Stimulated activated CD4-positive, alpha-beta T cell treated with anti-CD3 and anti-CD28 coated beads, Interleukin-1b, Interleukin-23, amount 100 ng/mL, for 1 hour (primary cell): ENCODE data around the gene CACNB4.
"Not testable (repeated sequence)": the region's sequence is repeated elsewhere in the genome, so short reads cannot be mapped to it uniquely, and the experiment has no call there.

Source experiments
- DNase-seq, 2 donors: peaks; one replicate each; pipeline ENCODE4 v3.0.0-alpha.2; 2020; ENCODE audit warnings: low read depth in 2 of 2

Gene CACNB4

GRCh38 chr2:152098496-152099366 is at the start of gene CACNB4:
CACNB4 (minus strand) TSS chr2:152099044.
- DNase-seq: no peak

GRCh38 chr2:152134488-152135280 is 35.8 kb upstream of the CACNB4 start:
- no peak for DNase-seq

GRCh38 chr2:152132306-152132705 is 33.5 kb upstream of the CACNB4 start:
- no peak for DNase-seq

GRCh38 chr2:152127628-152128027 is 28.8 kb upstream of the CACNB4 start:
- no peak for DNase-seq

- no peak for DNase-seq
Observed at GRCh38 chr2:152126664-152127063, 27.8 kb upstream of the CACNB4 start.

GRCh38 chr2:152122161-152122560 is 23.3 kb upstream of the CACNB4 start:
- DNase-seq: no peak

GRCh38 chr2:152120430-152120829 is 21.6 kb upstream of the CACNB4 start:
- DNase-seq: no peak

GRCh38 chr2:152115952-152116351 is 17.1 kb upstream of the CACNB4 start:
- DNase-seq: no peak

- no peak for DNase-seq
Observed at GRCh38 chr2:152114366-152114765, 15.5 kb upstream of the CACNB4 start.

GRCh38 chr2:152107140-152107539 is 8.3 kb upstream of the CACNB4 start:
- not testable (repeated sequence) for DNase-seq

- no peak for DNase-seq
Observed at GRCh38 chr2:152106464-152106863, 7.6 kb upstream of the CACNB4 start.

- DNase-seq: no peak
Observed at GRCh38 chr2:152103271-152103670, 4.4 kb upstream of the CACNB4 start.

- DNase-seq: no peak
Observed at GRCh38 chr2:152100961-152101360, 2.1 kb upstream of the CACNB4 start.

GRCh38 chr2:152099367-152100050 is 665 bp upstream of the CACNB4 start:
- no peak for DNase-seq

GRCh38 chr2:152097801-152098495 is 896 bp downstream of the CACNB4 start:
- DNase-seq: no peak

- DNase-seq: no peak
Observed at GRCh38 chr2:152097290-152097800, 1.5 kb downstream of the CACNB4 start.

GRCh38 chr2:152095146-152095545 is 3.7 kb downstream of the CACNB4 start:
- DNase-seq: no peak

- DNase-seq: no peak
Observed at GRCh38 chr2:152094014-152094413, 4.8 kb downstream of the CACNB4 start.

GRCh38 chr2:152093464-152093863 is 5.4 kb downstream of the CACNB4 start:
- no peak for DNase-seq

GRCh38 chr2:152092095-152092494 is 6.7 kb downstream of the CACNB4 start:
- no peak for DNase-seq

- DNase-seq: not testable (repeated sequence)
Observed at GRCh38 chr2:152090726-152091125, 8.1 kb downstream of the CACNB4 start.
